NCI-H146 (cell line): ENCODE results near the gene GLIPR1.
"Not testable (repeated sequence)": the region's sequence is repeated elsewhere in the genome, so short reads cannot be mapped to it uniquely, and the experiment has no call there.

ENCODE experiments used
- DNase-seq: peaks from one replicate; lab custom pipeline; 2025; lab: John Stamatoyannopoulos, UW

The GLIPR1 gene

GRCh38 chr12:75480469-75480949, at the start of gene GLIPR1:
TSS of gene GLIPR1 (plus strand) at chr12:75480755. CDS start at chr12:75480881, 126 bp downstream.
- peak; percentile 8 for DNase-seq

GRCh38 chr12:75432924-75433323, 47.6 kb upstream of the GLIPR1 start:
- no peak for DNase-seq

GRCh38 chr12:75437564-75437963, 43.0 kb upstream of the GLIPR1 start:
- no peak for DNase-seq

GRCh38 chr12:75438059-75438754, 42.3 kb upstream of the GLIPR1 start:
- DNase-seq = peak; percentile 1

- no peak for DNase-seq
Observed at GRCh38 chr12:75439048-75439447, 41.5 kb upstream of the GLIPR1 start.

- DNase-seq = no peak
Observed at GRCh38 chr12:75439930-75440329, 40.6 kb upstream of the GLIPR1 start.

- not testable (repeated sequence) for DNase-seq
Observed at GRCh38 chr12:75441687-75442449, 38.7 kb upstream of the GLIPR1 start.

GRCh38 chr12:75442454-75442853, 38.1 kb upstream of the GLIPR1 start:
- not testable (repeated sequence) for DNase-seq

GRCh38 chr12:75443709-75444108, 36.8 kb upstream of the GLIPR1 start:
- no peak for DNase-seq

- no peak for DNase-seq
Observed at GRCh38 chr12:75444429-75445136, 36.0 kb upstream of the GLIPR1 start.

- DNase-seq = not testable (repeated sequence)
Observed at GRCh38 chr12:75445137-75445507, 35.4 kb upstream of the GLIPR1 start.

- DNase-seq = no peak
Observed at GRCh38 chr12:75446857-75447256, 33.7 kb upstream of the GLIPR1 start.

GRCh38 chr12:75447691-75448393, 32.7 kb upstream of the GLIPR1 start:
- DNase-seq = no peak

- no peak for DNase-seq
Observed at GRCh38 chr12:75452675-75453330, 27.8 kb upstream of the GLIPR1 start.

- DNase-seq = peak; percentile 17
Observed at GRCh38 chr12:75455839-75456238, 24.7 kb upstream of the GLIPR1 start.

GRCh38 chr12:75457191-75457590, 23.4 kb upstream of the GLIPR1 start:
- no peak for DNase-seq

GRCh38 chr12:75457866-75458265, 22.7 kb upstream of the GLIPR1 start:
- DNase-seq = not testable (repeated sequence)

- DNase-seq = no peak
Observed at GRCh38 chr12:75459755-75460154, 20.8 kb upstream of the GLIPR1 start.

GRCh38 chr12:75460204-75460603, 20.4 kb upstream of the GLIPR1 start:
- DNase-seq = no peak

- no peak for DNase-seq
Observed at GRCh38 chr12:75471902-75472890, 8.4 kb upstream of the GLIPR1 start.
